PC-3 (cell line): Measurements from ENCODE around the gene FAM81A.

Experiments
- EZH2phosphoT487 ChIP-seq: fragments of 300-600 bp; sonication (generic); IDR thresholded peaks from 2 replicates; pipeline ENCODE4 v1.6.1; 2018; ENCODE audit warnings: mild to moderate bottlenecking, antibody characterized with exemption, low read length, borderline replicate concordance
- TF ChIP-seq, protein P1 (sequence below): fragments of 300-600 bp; sonication (generic); conservative IDR thresholded peaks from 2 replicates; pipeline ENCODE4 v1.5.1; 2017; ENCODE audit warnings: antibody characterized with exemption, low read depth, mild to moderate bottlenecking, low read length

- no peak for TF ChIP-seq EZH2phosphoT487
- TF ChIP-seq, protein P1, sequence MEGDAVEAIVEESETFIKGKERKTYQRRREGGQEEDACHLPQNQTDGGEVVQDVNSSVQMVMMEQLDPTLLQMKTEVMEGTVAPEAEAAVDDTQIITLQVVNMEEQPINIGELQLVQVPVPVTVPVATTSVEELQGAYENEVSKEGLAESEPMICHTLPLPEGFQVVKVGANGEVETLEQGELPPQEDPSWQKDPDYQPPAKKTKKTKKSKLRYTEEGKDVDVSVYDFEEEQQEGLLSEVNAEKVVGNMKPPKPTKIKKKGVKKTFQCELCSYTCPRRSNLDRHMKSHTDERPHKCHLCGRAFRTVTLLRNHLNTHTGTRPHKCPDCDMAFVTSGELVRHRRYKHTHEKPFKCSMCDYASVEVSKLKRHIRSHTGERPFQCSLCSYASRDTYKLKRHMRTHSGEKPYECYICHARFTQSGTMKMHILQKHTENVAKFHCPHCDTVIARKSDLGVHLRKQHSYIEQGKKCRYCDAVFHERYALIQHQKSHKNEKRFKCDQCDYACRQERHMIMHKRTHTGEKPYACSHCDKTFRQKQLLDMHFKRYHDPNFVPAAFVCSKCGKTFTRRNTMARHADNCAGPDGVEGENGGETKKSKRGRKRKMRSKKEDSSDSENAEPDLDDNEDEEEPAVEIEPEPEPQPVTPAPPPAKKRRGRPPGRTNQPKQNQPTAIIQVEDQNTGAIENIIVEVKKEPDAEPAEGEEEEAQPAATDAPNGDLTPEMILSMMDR = no peak
Measured at GRCh38 chr15:59539799-59540198, 101.8 kb downstream of the FAM81A start.
